ENCODE results near the gene GHITM. TPM values are rescaled to one million over a fixed set of nuclear protein-coding genes. Genes with fewer than 3 reads are reported as not detected.

The GHITM gene
- total and polyA plus RNA-seq, 2 of the 13 experiments (the other 11 are each of a cell fraction or from before 2014, with no cell fraction given) = 163 to 212 TPM

DNA sequence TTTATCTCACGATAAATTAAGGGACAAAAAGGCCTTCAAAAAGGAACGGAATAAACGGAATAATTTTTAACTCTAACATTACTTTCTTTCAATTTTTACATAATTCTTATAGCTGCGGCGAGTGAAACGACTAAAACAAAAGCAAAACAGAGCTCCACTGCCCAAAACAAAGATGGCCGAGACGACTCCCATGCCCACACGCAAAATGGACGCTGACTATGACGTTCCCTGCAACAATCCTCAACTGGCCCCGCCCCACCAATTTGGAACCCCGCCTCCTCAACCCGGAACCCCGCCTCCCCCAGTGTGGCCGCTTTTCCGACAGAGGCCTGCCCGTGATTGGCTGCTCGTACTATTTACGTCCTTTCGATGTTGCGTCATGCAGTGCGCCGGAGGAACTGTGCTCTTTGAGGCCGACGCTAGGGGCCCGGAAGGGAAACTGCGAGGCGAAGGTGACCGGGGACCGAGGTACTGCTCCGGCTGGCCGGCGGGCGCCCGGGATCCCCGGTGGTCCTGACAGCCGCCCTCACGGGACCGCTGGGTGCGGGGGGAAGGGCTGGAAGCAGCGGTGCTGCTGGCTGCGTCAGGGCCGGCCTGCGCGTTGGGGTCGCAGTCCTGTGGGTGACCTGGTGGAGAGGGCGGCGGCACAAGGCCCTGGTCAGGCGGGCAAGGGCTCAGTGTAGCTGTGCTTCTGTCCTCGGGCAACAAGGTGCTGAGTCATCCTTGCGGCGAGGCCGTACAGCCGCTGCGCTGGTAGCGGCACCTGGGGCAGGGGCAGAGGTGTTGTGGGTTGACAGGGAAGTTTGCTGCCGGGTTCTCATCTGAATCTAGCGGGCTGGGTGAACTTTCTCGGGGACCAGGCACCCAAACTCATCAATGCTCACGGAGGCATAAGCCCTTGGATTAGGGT, at the start of gene GHITM (continued):
- TF ChIP-seq, protein P1, sequence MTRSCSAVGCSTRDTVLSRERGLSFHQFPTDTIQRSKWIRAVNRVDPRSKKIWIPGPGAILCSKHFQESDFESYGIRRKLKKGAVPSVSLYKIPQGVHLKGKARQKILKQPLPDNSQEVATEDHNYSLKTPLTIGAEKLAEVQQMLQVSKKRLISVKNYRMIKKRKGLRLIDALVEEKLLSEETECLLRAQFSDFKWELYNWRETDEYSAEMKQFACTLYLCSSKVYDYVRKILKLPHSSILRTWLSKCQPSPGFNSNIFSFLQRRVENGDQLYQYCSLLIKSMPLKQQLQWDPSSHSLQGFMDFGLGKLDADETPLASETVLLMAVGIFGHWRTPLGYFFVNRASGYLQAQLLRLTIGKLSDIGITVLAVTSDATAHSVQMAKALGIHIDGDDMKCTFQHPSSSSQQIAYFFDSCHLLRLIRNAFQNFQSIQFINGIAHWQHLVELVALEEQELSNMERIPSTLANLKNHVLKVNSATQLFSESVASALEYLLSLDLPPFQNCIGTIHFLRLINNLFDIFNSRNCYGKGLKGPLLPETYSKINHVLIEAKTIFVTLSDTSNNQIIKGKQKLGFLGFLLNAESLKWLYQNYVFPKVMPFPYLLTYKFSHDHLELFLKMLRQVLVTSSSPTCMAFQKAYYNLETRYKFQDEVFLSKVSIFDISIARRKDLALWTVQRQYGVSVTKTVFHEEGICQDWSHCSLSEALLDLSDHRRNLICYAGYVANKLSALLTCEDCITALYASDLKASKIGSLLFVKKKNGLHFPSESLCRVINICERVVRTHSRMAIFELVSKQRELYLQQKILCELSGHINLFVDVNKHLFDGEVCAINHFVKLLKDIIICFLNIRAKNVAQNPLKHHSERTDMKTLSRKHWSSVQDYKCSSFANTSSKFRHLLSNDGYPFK (CRISPR knock-in tag; IDR thresholded peaks at IDR 0.05; ENCODE audit: borderline replicate concordance) = peak; percentile 96
- no peak for TF ChIP-seq PTBP1 (IDR thresholded peaks at IDR 0.05; ENCODE audit: low read depth, low read length, poor library complexity, severe bottlenecking)
- TF ChIP-seq, protein P2, sequence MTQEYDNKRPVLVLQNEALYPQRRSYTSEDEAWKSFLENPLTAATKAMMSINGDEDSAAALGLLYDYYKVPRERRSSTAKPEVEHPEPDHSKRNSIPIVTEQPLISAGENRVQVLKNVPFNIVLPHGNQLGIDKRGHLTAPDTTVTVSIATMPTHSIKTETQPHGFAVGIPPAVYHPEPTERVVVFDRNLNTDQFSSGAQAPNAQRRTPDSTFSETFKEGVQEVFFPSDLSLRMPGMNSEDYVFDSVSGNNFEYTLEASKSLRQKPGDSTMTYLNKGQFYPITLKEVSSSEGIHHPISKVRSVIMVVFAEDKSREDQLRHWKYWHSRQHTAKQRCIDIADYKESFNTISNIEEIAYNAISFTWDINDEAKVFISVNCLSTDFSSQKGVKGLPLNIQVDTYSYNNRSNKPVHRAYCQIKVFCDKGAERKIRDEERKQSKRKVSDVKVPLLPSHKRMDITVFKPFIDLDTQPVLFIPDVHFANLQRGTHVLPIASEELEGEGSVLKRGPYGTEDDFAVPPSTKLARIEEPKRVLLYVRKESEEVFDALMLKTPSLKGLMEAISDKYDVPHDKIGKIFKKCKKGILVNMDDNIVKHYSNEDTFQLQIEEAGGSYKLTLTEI (CRISPR knock-in tag; conservative IDR thresholded peaks at IDR 0.05) = no peak
- no peak for TF ChIP-seq IKZF1 (IDR thresholded peaks at IDR 0.05)
- TF ChIP-seq ZNF3 (CRISPR knock-in tag; IDR thresholded peaks at IDR 0.05) = peak; percentile 40; the same call in 1 of the 2 replicates
- TF ChIP-seq, protein P3, sequence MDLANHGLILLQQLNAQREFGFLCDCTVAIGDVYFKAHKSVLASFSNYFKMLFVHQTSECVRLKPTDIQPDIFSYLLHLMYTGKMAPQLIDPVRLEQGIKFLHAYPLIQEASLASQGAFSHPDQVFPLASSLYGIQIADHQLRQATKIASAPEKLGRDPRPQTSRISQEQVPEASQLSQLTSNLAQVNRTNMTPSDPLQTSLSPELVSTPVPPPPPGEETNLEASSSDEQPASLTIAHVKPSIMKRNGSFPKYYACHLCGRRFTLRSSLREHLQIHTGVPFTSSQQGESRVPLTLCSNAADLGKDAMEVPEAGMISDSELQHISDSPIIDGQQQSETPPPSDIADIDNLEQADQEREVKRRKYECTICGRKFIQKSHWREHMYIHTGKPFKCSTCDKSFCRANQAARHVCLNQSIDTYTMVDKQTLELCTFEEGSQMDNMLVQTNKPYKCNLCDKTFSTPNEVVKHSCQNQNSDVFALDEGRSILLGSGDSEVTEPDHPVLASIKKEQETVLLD (CRISPR knock-in tag; IDR thresholded peaks at IDR 0.05; ENCODE audit: low read depth) = peak; percentile 72; the same call in 1 of the 2 replicates
- TF ChIP-seq ZNF292 (CRISPR knock-in tag; IDR thresholded peaks at IDR 0.05; ENCODE audit: borderline replicate concordance, low read depth) = no peak
- peak; percentile 99 for TF ChIP-seq ATF1 (CRISPR knock-in tag; IDR thresholded peaks at IDR 0.05)
- no peak for TF ChIP-seq MXD4 (CRISPR knock-in tag; IDR thresholded peaks at IDR 0.05)
- TF ChIP-seq, protein P4, sequence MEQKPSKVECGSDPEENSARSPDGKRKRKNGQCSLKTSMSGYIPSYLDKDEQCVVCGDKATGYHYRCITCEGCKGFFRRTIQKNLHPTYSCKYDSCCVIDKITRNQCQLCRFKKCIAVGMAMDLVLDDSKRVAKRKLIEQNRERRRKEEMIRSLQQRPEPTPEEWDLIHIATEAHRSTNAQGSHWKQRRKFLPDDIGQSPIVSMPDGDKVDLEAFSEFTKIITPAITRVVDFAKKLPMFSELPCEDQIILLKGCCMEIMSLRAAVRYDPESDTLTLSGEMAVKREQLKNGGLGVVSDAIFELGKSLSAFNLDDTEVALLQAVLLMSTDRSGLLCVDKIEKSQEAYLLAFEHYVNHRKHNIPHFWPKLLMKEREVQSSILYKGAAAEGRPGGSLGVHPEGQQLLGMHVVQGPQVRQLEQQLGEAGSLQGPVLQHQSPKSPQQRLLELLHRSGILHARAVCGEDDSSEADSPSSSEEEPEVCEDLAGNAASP (CRISPR knock-in tag; IDR thresholded peaks at IDR 0.05; ENCODE audit: borderline replicate concordance) = peak; percentile 44
- TF ChIP-seq, protein P5, sequence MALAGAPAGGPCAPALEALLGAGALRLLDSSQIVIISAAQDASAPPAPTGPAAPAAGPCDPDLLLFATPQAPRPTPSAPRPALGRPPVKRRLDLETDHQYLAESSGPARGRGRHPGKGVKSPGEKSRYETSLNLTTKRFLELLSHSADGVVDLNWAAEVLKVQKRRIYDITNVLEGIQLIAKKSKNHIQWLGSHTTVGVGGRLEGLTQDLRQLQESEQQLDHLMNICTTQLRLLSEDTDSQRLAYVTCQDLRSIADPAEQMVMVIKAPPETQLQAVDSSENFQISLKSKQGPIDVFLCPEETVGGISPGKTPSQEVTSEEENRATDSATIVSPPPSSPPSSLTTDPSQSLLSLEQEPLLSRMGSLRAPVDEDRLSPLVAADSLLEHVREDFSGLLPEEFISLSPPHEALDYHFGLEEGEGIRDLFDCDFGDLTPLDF (CRISPR knock-in tag; IDR thresholded peaks at IDR 0.05) = no peak
- TF ChIP-seq ZNF264 (CRISPR knock-in tag; IDR thresholded peaks at IDR 0.05) = no peak
- TF ChIP-seq, protein P6, sequence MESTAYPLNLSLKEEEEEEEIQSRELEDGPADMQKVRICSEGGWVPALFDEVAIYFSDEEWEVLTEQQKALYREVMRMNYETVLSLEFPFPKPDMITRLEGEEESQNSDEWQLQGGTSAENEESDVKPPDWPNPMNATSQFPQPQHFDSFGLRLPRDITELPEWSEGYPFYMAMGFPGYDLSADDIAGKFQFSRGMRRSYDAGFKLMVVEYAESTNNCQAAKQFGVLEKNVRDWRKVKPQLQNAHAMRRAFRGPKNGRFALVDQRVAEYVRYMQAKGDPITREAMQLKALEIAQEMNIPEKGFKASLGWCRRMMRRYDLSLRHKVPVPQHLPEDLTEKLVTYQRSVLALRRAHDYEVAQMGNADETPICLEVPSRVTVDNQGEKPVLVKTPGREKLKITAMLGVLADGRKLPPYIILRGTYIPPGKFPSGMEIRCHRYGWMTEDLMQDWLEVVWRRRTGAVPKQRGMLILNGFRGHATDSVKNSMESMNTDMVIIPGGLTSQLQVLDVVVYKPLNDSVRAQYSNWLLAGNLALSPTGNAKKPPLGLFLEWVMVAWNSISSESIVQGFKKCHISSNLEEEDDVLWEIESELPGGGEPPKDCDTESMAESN (CRISPR knock-in tag; conservative IDR thresholded peaks at IDR 0.05) = peak; percentile 82; the same call in 1 of the 2 replicates
- no peak for TF ChIP-seq CBX1 (IDR thresholded peaks at IDR 0.05; ENCODE audit: low read depth)
- no peak for TF ChIP-seq ZNF790 (CRISPR knock-in tag; IDR thresholded peaks at IDR 0.05; ENCODE audit: borderline replicate concordance)
- TF ChIP-seq MED1 (CRISPR knock-in tag; IDR thresholded peaks at IDR 0.05) = peak; percentile 59

All from HepG2 (cell line).